K562 (cell line): ENCODE measurements around the gene SLC25A51. TPM values are rescaled to one million over a fixed set of nuclear protein-coding genes. Genes with fewer than 3 reads are reported as not detected.

Experiments
- BRD4 ChIP-seq: fragments of 200-600 bp; sonication (generic); IDR thresholded peaks from 2 replicates; pipeline ENCODE4 v1.6.1; 2017; ENCODE audit warnings: inconsistent platforms
- BRF1 ChIP-seq: IDR thresholded peaks from 3 replicates; pipeline ENCODE4 v1.6.1; 2011; ENCODE audit warnings: borderline replicate concordance, mild to moderate bottlenecking; ENCODE audit not compliant: insufficient read length; ENCODE audit errors: extremely low read depth
- ELF4 ChIP-seq: fragments of 450-650 bp; formaldehyde crosslinking; IDR thresholded peaks from 2 replicates; pipeline ENCODE4 v1.4.0; 2022; ENCODE audit warnings: missing genetic modification characterization
- HNRNPL ChIP-seq: fragments of 200-400 bp; formaldehyde crosslinking; IDR thresholded peaks from 2 replicates; pipeline ENCODE4 v1.6.1; 2017; ENCODE audit warnings: low read depth, mild to moderate bottlenecking, low read length
- MCM2 ChIP-seq: fragments of 450-650 bp; IDR thresholded peaks from 2 replicates; pipeline ENCODE4 v1.6.1; 2017; ENCODE audit warnings: low read depth, mild to moderate bottlenecking
- MXI1 ChIP-seq: IDR thresholded peaks from 2 replicates; pipeline ENCODE4 v1.6.1; 2011; ENCODE audit warnings: low read depth, mild to moderate bottlenecking, improper control_type of control experiment, low read length
- NCOR1 ChIP-seq: fragments of 450-650 bp; IDR thresholded peaks from 2 replicates; pipeline ENCODE4 v1.6.1; 2016; ENCODE audit warnings: mild to moderate bottlenecking, moderate library complexity
- POLR2G ChIP-seq: fragments of 200-400 bp; formaldehyde crosslinking; IDR thresholded peaks from 2 replicates; pipeline ENCODE4 v1.6.1; 2017; ENCODE audit warnings: low read depth, mild to moderate bottlenecking, antibody characterized with exemption, low read length, moderate library complexity
- SRF ChIP-seq, 2 experiments: fragments of 250-450, 450-650 bp in 1 of 2; sonication (Bioruptor Pico) in 1 of 2; sonication (generic) in 1 of 2; formaldehyde crosslinking; IDR thresholded peaks; 2 replicates each; pipeline versions ENCODE4 v1.5.0 to v1.5.1; 2020 to 2022; ENCODE audit warnings: mild to moderate bottlenecking in 1 of 2, missing genetic modification reagents in 1 of 2
- SUPT5H ChIP-seq: fragments of 450-650 bp; IDR thresholded peaks from 2 replicates; pipeline ENCODE4 v1.6.1; 2016
- TAF9B ChIP-seq: fragments of 450-650 bp; IDR thresholded peaks from 2 replicates; pipeline ENCODE4 v1.6.1; 2018; ENCODE audit warnings: mild to moderate bottlenecking; ENCODE audit not compliant: partially characterized antibody
- YY1 ChIP-seq, 3 experiments: IDR thresholded peaks; 2 replicates each; pipeline ENCODE4 v1.6.1; 2011; ENCODE audit warnings: low read length in 2 of 3, mild to moderate bottlenecking in 2 of 3, moderate library complexity in 2 of 3, borderline replicate concordance in 1 of 3, control low read depth in 1 of 3, low read depth in 1 of 3; ENCODE audit not compliant: insufficient read depth in 3 of 3, insufficient replicate concordance in 2 of 3, control insufficient read depth in 1 of 3, insufficient read length in 1 of 3; ENCODE audit errors: extremely low read depth in 1 of 3
- ZNF140 ChIP-seq: fragments of 250-450 bp; sonication (Bioruptor Pico); IDR thresholded peaks from 2 replicates; pipeline ENCODE4 v1.8.0; 2021; ENCODE audit warnings: moderate library complexity, mild to moderate bottlenecking, inconsistent platforms
- ZNF408 ChIP-seq: fragments of 250-450 bp; sonication (Bioruptor Pico); IDR thresholded peaks from 2 replicates; pipeline ENCODE4 v1.4.0; 2020; ENCODE audit warnings: low read depth, mild to moderate bottlenecking, moderate library complexity
- ZNF699 ChIP-seq: fragments of 250-450 bp; sonication (Bioruptor Pico); IDR thresholded peaks from 2 replicates; pipeline ENCODE4 v1.8.0; 2021; ENCODE audit warnings: mild to moderate bottlenecking, moderate library complexity; ENCODE audit not compliant: insufficient replicate concordance
- ZNF707 ChIP-seq: fragments of 250-450 bp; sonication (Bioruptor Pico); conservative IDR thresholded peaks from 2 replicates; pipeline ENCODE4 v1.8.0; 2022; ENCODE audit warnings: inconsistent platforms, mild to moderate bottlenecking, moderate library complexity
- ZNF764 ChIP-seq: fragments of 250-450 bp; sonication (Bioruptor Pico); IDR thresholded peaks from 2 replicates; pipeline ENCODE4 v1.4.0; 2020; ENCODE audit warnings: low read depth, mild to moderate bottlenecking, moderate library complexity
- polyA plus RNA-seq, 8 experiments: library from polyadenylated mRNA; depleted of rRNA in 4 of 8; stranded (reverse) in 5 of 8; unstranded in 3 of 8; fragments of >200 nt; fragmentation: Nextera tagmentation in 2 of 8; fragmentation: Illumina TruSeq in 1 of 8; extraction: Ambion mirVana in 2 of 8; extraction: Trizol in 1 of 8; gene quantifications; 2 replicates each; pipeline versions ENCODE4 v1.2.1 to v1.2.3, GENCODE V29; 2011 to 2014; ENCODE audit warnings: inconsistent platforms in 1 of 8, missing spikeins in 1 of 8
- total RNA-seq, 7 experiments: library from RNA; depleted of rRNA in 6 of 7; stranded (reverse); fragments of >200 nt in 6 of 7; fragmentation: Illumina TruSeq in 2 of 7; extraction: Trizol in 2 of 7; gene quantifications; 2 replicates each; pipeline versions ENCODE4 v1.2.1 to v1.2.3, GENCODE V29; 2011 to 2021; ENCODE audit warnings: low replicate concordance in 1 of 7
- TF ChIP-seq, protein P1 (sequence below), 3 experiments: IDR thresholded peaks in 2 of 3; conservative IDR thresholded peaks in 1 of 3; 2 replicates each; pipeline ENCODE4 v1.5.1; 2011 to 2012; ENCODE audit warnings: low read length in 3 of 3, mild to moderate bottlenecking in 3 of 3, control low read depth in 2 of 3, improper control_type of control experiment in 1 of 3, inconsistent platforms in 1 of 3, low read depth in 1 of 3, mixed read lengths in 1 of 3, moderate library complexity in 1 of 3; ENCODE audit not compliant: insufficient read depth in 2 of 3
- TF ChIP-seq, protein P2 (sequence below): sonication (generic); formaldehyde crosslinking; IDR thresholded peaks from 2 replicates; pipeline ENCODE4 v1.8.0; 2022; ENCODE audit warnings: mild to moderate bottlenecking, low read depth, missing genetic modification reagents
- TF ChIP-seq, protein P3 (sequence below), 2 experiments: fragments of 150-350 bp in 1 of 2; IDR thresholded peaks; 2 replicates each; pipeline ENCODE4 v1.6.1; 2012 to 2016; ENCODE audit warnings: low read depth in 2 of 2, low read length in 2 of 2, mild to moderate bottlenecking in 1 of 2, moderate library complexity in 1 of 2

SLC25A51 gene
- total and polyA plus RNA-seq, 9 of the 15 experiments (the other 6 are each of a cell fraction or from before 2014, with no cell fraction given): 9.1 to 40.7 (median 24.5) TPM

DNA sequence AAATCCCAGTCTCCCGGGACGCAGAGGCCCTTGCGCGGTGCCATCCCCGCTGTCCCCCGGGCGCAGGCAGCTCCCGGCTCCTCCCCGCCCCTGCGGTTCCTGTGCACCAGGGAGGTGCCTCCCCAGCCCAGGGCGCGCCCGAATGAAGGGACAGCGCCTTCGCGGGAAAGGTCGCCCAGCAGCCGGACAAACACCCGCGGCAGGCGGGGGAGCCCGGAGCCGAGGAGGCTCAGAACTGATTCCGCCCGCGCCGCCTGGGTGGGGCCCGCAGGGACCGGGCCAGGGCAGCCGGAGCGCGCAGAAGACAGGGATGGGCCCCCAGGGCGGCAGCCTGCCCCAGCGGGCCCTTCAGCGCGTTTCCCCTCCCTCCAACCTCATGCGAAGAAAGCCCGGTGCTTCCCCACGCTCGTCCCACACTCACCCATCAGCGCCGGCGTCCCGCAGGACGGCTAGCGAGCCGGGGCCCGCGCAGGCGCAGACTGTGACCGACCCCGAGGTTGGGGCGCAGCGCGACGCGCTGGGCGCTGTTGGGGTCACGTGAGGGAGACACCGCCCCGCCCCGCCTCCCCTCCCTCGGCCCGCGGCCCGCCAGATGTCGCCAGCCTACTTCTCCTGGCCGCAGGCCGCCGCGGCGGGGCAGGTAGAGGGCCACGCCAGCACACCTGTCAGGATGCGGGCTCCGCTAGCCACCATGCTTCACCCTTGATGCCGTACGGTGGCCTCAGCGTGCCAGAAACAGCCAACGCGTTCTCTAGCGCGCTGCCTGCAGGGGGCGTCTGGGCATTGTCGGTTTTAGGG, at the start of gene SLC25A51 (continued):
- TF ChIP-seq, protein P1, sequence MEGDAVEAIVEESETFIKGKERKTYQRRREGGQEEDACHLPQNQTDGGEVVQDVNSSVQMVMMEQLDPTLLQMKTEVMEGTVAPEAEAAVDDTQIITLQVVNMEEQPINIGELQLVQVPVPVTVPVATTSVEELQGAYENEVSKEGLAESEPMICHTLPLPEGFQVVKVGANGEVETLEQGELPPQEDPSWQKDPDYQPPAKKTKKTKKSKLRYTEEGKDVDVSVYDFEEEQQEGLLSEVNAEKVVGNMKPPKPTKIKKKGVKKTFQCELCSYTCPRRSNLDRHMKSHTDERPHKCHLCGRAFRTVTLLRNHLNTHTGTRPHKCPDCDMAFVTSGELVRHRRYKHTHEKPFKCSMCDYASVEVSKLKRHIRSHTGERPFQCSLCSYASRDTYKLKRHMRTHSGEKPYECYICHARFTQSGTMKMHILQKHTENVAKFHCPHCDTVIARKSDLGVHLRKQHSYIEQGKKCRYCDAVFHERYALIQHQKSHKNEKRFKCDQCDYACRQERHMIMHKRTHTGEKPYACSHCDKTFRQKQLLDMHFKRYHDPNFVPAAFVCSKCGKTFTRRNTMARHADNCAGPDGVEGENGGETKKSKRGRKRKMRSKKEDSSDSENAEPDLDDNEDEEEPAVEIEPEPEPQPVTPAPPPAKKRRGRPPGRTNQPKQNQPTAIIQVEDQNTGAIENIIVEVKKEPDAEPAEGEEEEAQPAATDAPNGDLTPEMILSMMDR (IDR thresholded peaks at IDR 0.05 in 2 of 3, conservative IDR thresholded peaks at IDR 0.05 in 1 of 3; ENCODE audit: insufficient read depth in 2 of 3, low read depth in 1 of 3, low read length in 3 of 3): peak; percentile 95 to 99 (median 98)
- peak; percentile 63 for TF ChIP-seq NCOR1
- TF ChIP-seq SRF (CRISPR knock-in tag; IDR thresholded peaks at IDR 0.05): no peak; a peak in 1 of 4 replicates
- TF ChIP-seq ZNF707: 0 out of 2 replicates have a peak, but pooled peaks have one; percentile 4
- no peak for TF ChIP-seq ZNF699 (CRISPR knock-in tag)
- no peak for TF ChIP-seq TAF9B
- TF ChIP-seq ZNF764 (CRISPR knock-in tag): no peak
- TF ChIP-seq POLR2G: peak; percentile 91
- peak; percentile 78 for TF ChIP-seq SUPT5H
- TF ChIP-seq BRD4: no peak
- TF ChIP-seq ZNF408 (CRISPR knock-in tag): no peak
- peak; percentile 65 for TF ChIP-seq HNRNPL
- TF ChIP-seq, protein P2, sequence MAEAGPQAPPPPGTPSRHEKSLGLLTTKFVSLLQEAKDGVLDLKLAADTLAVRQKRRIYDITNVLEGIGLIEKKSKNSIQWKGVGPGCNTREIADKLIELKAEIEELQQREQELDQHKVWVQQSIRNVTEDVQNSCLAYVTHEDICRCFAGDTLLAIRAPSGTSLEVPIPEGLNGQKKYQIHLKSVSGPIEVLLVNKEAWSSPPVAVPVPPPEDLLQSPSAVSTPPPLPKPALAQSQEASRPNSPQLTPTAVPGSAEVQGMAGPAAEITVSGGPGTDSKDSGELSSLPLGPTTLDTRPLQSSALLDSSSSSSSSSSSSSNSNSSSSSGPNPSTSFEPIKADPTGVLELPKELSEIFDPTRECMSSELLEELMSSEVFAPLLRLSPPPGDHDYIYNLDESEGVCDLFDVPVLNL (CRISPR knock-in tag): peak; percentile 64
- no peak for TF ChIP-seq MCM2
- no peak for TF ChIP-seq BRF1
- no peak for TF ChIP-seq ZNF140 (CRISPR knock-in tag)
- TF ChIP-seq, protein P3, sequence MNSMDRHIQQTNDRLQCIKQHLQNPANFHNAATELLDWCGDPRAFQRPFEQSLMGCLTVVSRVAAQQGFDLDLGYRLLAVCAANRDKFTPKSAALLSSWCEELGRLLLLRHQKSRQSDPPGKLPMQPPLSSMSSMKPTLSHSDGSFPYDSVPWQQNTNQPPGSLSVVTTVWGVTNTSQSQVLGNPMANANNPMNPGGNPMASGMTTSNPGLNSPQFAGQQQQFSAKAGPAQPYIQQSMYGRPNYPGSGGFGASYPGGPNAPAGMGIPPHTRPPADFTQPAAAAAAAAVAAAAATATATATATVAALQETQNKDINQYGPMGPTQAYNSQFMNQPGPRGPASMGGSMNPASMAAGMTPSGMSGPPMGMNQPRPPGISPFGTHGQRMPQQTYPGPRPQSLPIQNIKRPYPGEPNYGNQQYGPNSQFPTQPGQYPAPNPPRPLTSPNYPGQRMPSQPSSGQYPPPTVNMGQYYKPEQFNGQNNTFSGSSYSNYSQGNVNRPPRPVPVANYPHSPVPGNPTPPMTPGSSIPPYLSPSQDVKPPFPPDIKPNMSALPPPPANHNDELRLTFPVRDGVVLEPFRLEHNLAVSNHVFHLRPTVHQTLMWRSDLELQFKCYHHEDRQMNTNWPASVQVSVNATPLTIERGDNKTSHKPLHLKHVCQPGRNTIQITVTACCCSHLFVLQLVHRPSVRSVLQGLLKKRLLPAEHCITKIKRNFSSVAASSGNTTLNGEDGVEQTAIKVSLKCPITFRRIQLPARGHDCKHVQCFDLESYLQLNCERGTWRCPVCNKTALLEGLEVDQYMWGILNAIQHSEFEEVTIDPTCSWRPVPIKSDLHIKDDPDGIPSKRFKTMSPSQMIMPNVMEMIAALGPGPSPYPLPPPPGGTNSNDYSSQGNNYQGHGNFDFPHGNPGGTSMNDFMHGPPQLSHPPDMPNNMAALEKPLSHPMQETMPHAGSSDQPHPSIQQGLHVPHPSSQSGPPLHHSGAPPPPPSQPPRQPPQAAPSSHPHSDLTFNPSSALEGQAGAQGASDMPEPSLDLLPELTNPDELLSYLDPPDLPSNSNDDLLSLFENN (IDR thresholded peaks at IDR 0.05; ENCODE audit: low read depth in 2 of 2, low read length in 2 of 2): 0 out of 4 replicates have a peak, but pooled peaks of 1 of the 2 experiments have one; percentile 54
- TF ChIP-seq ELF4 (CRISPR knock-in tag): peak; percentile 36; the same call in 1 of the 2 replicates
- peak; percentile 44 to 84 (median 84) for TF ChIP-seq YY1 (IDR thresholded peaks at IDR 0.05; ENCODE audit: borderline replicate concordance in 1 of 3, control insufficient read depth in 1 of 3, extremely low read depth in 1 of 3, insufficient read depth in 3 of 3, insufficient read length in 1 of 3, insufficient replicate concordance in 2 of 3, low read depth in 1 of 3, low read length in 2 of 3)
- peak; percentile 64 for TF ChIP-seq MXI1
